Measurements from ENCODE around the gene IL23R.
"Not testable (repeated sequence)": the region's sequence is repeated elsewhere in the genome, so short reads cannot be mapped to it uniquely, and the experiment has no call there.

IL23R gene

DNA sequence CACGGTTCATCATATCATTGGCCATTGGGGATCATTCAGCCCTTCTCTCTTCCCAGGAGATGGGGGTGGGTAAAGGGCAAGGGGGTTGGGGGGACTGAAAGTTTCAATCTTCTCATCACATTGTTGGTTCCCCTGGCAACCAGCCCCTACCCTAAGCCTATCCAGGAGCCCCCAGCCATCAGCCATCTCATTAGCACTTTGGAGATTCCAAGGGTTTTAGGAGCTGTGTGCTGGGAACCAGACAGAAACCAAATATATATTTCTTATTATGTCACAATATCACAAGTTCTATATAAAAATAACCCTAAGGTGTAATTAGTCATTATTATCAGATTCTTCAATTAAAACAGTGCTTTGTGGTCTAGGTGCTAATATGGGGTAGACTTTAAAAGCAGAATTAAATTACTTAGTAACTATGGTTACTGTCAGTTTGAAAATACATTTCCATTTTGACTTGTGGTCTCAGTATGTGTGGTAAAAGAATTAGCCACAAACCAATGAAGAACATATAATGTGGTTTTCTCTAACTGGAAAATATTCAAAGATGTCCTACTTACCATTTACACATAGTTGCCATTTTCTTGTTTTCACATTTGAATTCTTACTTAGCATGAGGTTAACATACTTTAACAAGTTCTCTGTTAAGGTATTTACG lies 28.1 kb downstream of the IL23R start:
- DNase-seq, result no peak

DNA sequence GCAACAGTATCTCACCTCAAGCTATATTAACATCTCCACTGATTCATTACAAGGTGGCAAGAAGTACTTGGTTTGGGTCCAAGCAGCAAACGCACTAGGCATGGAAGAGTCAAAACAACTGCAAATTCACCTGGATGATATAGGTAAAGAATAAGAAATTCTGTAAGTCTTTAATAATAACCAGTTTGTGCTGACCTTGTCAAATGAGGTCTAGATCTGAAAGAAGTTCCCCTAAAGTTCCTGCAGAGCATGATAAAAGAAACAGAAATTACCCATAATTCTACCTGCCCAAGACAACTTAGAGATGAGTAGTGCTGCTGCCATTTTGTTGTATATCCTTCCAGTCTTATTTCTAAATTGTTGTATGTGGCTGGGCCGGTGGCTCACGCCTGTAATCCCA lies 34.5 kb downstream of the IL23R start:
- DNase-seq, result no peak

DNA sequence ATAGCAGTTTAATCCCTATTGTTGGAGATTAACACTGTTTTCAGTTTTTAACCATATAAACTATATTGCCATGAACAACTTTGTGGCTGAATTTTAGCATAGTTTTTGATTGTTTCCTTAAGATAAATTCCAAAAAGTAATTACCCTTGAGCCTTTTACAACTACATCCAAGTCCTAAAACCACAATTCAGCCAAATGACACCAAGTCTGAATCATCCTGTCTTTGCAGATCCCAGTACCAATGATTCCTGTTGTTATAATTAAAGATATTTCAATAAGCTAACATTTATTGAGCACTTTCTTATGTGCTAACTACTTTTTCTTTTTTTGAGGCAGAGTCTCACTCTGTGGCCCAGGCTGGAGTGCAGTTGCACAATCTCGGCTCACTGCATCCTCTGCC lies 35.6 kb downstream of the IL23R start:
- no peak for DNase-seq

DNA sequence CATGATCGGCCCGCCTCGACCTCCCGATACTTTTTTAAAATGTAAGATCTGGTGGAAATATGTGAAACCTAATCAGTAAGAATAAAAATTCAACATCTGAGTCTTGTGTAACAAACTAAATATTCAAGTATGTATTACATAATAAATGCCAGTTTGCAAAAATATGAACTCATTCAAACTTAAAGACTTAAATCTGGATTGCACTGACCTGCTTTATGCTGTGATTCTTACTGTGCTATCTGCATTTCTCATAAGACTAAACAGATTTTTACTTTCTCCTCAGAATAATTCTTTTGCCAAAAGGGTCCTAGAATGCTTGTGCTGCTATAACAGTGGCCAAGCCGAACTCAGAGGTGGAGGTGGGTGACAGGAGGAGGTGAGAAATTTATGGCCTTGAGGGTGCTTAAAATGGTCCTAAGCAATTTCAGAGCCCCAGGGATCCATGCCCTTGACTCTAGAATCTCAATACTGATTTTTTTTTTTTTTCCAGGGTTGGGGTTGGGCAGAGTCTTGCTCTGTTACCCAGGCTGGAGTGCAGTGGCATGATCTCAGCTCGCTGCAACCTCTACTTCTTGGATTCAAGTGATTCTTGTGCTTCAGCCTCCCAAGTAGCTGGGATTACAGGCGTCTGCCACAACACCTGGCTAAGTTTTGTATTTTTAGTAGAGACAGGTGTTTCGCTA lies 38.2 kb downstream of the IL23R start:
- DNase-seq, result no peak

DNA sequence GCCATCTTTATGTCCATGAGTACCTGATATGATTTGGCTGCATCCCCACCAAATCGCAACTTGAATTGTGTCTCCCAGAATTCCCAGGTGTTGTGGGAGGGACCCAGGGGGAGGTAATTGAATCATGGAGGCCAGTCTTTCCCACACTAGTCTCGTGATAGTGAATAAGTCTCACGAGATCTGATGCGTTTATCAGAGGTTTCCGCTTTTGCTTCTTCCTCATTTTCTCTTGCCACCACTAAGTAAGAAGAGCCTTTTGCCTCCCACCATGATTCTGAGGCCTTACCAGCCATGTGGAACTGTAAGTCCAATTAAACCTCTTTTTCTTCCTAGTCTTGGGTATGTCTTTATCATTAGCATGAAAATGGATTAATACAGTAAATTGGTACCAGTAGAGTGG lies 41.1 kb downstream of the IL23R start:
- DNase-seq, result not testable (repeated sequence)

DNA sequence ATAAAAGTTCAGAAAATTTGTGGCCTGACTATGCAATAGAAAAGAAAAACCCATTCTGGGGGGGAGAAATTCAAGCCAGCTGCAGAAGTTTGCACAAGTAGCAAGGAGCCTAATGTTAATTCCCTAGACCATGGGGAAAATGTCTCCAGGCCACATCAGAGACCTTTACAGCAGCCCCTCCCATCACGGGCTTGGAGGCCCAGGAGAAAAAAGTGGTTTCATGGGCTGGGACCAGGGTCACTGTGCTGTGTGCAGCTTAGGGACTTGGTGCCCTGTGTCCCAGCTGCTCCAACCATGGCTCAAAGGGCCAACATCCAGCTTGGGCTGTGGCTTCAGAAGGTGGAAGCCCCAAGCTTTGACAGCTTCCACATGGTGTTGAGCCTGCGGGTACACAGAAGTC lies 42.0 kb downstream of the IL23R start:
- no peak for DNase-seq

DNA sequence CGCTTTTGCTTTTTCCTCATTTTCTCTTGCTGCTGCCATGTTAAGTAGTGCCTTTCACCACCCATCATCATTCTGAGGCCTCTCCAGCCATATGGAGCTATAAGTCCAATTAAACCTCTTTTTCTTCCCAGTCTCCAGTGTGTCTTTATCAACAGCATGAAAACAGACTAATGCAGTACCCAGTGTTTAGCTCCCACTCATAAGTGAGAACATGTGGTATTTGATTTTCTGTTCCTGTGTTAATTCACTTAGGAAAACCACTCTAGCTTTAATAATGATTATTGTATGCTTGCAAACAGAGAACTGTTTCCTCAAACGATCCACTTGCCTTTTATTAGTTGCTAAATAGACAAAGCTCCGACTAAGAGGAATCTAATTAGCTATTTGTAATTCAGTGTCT lies 43.3 kb downstream of the IL23R start:
- no peak for DNase-seq

DNA sequence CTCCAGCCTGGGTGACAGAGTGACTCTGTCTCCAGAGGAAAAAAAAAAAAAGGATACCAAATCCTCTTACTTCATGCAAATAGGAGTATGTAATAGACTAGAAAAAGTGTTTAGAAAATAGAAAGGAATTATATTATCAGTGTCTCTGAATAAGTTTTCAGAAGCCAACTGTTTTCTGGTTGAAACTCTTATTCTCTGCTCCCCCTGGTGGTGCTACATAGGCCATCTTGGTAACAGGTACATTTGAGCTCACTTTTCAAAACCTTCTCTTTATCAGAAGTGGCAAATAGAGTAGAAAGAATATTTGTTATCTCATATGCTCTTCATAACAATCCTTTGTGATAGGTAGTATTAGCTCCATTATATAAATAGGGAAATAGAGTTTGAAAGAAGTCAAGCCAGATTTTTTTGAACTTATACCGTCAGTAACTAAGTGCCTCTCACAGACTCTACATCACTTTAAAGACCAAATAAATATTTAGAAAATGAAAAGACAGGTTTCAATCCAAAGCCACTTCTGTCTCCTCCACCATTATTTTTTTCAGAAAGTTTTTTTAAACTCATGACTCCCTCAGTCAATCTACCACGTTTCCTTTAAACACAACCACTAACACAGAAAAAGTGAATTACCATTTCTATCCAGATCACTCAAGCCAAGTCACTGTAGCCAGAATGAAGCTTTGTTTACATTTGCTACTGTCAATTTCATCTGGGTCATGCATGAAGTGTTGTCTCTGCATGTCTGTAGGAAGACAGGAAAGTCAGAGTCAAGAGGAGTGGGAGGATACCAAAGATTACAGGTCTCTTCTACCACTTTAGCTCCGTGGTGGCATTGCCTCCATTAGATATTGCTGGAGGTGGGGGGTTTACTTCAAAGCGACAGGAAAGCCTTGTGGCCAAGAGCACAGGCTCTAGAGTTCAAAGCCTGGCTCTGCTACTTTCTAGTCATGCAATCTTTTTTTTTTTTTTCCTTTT lies 45.6 kb downstream of the IL23R start:
- DNase-seq, result no peak

DNA sequence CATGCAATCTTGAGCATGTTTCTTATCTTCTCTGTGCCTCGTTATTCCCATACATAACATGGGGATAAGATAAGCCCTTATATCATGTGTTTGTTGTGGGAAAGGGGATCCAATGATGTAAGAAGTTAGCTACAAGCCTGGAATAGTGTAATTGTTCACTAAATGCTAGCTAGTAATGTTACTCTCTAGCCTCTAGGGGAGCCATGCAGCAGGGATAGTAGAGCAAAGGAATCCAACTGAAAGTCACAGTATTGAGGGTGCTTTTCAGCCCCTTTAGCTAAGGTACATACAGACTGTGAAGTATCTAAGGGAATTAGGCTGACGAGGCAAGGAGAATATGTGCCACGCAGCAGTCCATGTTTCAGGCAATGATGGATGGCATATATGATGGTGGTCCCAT lies 46.9 kb downstream of the IL23R start:
- DNase-seq, result no peak

DNA sequence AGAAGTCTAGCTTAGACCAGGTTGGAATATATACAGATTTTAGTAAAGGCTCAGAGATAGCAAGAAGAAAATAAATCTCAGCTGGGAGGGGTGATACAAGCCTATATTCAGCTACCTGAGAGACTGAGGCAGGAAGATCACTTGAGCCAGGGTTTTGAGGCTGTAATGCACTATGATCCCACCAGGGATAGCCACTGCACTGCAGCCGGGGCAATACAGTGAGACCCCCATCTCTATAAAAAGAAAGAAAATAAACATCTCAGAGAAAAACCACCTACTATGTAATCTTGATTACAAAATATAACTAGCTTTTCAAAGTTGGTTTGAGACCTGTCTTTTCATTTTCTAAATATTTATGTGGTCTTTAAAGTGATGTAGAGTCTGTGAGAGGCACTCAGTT lies 47.7 kb downstream of the IL23R start:
- DNase-seq, result no peak

DNA sequence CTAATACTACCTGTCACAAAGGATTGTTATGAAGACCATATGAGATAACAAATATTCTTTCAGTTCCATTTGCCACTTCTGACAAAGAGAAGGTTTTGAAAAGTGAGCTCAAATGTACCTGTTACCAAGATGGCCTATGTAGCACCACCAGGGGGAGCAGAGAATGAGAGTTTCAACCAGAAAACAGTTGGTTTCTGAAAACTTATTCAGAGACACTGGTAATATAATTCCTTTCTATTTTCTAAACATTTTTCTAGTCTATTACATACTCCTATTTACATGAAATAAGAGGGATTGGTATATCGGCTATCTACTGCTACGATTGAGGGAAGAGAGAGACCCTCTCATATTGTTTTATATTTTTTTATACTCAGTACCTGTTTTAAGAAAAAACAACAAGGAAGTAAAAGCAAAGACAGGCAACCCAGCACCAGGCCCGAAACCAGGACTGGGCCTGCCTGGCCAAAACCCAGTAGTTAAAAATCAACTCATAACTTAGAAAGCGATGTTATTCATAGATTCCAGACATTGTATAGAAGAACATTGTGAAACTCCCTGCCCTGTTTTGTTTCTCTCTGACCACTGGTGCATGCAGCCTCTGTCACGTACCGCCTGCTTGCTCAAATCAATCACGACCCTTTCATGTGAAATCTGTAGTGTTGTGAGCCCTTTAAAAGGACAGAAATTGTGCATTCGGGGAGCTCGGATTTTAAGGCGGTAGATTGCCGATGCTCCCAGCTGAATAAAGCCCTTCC lies 48.3 kb downstream of the IL23R start:
- DNase-seq, result no peak

DNA sequence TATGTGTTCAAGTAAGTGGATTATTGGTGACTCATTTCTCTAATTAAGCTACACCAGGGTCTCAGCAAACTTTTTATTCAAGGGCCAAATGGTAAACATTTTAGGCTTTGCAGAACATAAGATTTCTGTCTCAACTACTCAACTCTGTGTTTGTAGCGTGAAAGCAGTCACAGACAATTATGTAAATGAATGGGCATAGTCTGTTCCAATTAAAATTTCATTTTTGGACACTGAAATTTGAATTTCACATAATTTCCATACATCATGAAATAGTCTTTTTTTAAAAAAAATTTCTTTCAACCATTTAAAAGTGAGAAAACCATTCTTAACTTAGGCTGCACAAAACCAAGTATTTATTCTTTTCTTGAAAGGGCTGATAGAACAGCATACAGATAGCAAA lies 50.1 kb downstream of the IL23R start:
- DNase-seq, result no peak

DNA sequence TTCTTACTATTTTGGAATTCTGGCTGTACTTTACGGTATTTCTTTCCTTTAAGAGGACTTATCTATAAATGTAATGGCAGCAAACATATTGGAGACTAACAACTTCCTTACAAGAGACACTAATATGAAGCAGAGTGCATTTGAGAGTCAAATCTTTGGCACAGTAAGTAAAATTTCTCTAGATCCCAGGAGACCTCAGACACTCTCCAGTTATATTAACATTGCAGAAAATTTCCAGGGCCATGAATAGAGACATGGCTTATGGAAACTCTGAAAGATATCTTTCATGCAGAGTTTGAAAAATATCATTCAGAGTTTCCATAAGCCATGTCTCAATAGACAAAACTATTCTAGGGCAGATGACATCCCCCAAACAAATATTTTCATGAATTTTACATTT lies 51.2 kb downstream of the IL23R start:
- no peak for DNase-seq

DNA sequence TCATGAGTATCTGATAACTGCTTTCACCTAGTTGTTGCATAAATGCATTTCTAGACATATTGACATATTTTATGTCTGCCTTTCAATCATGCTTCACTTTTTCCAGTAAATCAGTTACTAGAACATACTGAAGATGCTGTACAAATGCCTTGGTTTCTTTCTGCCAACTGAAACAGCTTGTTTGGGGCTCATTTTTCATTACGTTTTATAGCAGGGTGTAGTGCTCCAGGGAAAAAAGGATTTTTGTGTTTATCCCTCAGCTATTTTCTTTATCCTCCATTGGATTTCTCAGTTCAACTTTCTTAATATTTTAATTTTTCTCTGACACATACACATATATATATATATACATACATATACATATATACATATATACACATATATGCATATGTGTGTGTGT lies 51.7 kb downstream of the IL23R start:
- DNase-seq, result no peak

DNA sequence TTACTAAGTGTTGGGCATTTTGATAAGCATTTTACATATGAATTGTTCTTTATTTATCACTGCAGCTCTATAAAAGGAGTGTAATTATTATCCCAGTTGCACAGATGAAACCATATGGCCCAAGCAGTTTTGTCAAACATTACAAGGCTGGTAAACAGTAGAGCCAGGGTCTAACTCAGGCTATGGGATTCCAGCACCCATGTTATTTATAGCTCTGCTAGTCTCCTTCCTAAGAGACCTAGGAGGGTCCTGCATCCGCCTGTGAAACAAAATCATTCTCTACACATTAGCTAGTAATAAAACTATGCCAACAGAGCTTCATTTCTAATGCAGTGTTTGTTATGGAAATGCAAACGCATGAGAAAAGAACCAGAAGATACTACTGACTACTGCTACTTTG lies 58.6 kb downstream of the IL23R start:
- DNase-seq, result no peak

DNA sequence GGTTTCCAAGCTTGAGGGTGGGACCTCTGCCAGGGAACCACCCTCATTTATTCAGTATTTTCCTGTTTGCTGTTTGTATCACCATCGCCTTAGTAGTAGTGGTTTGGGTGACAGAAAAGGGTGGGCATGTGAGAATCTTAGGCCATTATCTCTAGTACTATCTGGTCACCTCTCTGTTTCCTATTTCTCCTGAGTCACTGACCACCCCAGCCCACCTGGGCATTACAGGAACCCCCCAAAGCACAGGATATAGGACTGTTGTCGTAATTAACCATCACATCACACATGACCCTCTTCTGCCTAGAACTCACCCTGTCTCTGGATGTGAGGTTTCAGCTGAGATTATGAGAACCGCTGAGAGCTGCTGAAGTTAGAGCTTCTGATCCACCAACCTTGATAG lies 60.4 kb downstream of the IL23R start:
- no peak for DNase-seq

DNA sequence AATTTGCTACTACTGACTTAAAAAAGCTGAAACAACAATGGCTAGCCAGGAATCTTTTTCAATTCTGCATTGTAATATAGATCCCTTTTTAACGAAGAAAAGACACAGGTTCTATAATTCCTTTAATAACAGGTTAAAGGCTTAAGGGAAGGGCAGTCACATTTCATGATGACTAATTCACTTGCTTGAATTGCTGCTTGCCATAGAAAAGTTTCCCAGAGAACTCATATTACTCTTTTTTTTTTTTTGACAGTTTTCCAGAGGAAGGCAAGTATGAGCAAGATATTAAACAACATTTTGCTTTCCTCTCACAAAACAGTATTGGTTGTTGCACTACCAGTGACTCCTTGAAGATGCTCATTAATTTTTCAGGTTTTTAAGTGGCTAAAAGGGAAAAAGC lies 60.9 kb downstream of the IL23R start:
- no peak for DNase-seq

DNA sequence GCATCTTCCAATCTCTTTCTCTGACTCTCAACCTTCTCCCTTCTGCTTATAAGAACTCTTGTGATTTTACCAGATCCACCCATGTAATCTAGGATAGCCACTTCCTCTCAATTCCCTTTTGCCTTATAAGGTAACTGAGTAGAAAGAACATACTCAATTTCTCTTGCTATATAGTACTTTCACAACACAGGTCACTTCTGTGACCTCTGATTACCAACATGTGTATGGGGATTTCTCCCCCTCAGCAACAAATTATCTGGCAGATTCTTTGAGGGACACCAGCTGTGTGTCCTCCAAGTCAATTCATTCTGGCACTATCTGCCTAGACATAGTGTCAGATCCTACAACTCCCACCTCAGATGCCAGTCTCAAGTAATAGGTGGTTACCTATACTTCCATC lies 62.5 kb downstream of the IL23R start:
- DNase-seq, result no peak

DNA sequence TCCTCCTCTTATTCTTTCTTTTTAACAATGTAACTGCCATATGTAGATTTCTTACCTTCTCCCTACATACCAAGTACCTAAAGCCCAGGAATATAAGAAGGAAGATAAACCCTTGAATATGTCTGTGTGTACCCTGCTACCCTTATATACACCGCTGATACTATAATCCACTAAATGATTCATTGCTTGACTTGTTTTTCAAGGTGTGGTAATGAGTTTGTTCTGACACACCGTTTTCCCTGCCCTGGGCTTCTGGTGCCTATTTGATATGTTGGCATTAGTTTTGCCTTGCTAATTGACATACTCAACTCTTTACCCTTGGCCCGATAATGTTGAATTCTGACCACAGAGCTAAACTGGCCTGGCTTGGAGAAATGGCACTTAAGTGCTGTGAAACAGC lies 64.3 kb downstream of the IL23R start:
- no peak for DNase-seq

DNA sequence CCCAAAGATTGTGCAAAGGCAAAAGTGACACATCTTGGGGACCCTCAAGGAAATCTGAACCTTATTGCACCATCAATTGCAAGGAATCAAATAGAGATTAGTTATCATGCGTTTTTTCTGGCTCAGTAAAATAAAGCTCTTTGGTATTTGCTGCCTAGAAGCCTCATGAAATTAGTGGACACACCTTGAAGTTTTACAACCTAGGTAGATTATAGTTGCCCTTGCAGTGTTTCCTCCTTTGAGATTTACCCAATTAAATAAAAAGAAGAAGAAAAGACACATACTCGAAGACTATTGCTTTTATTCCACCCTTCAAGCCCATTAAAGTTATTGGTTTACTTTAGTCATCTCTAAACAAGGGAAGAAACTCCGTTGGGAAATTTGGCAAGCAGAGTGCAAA lies 70.0 kb downstream of the IL23R start:
- no peak for DNase-seq

DNA sequence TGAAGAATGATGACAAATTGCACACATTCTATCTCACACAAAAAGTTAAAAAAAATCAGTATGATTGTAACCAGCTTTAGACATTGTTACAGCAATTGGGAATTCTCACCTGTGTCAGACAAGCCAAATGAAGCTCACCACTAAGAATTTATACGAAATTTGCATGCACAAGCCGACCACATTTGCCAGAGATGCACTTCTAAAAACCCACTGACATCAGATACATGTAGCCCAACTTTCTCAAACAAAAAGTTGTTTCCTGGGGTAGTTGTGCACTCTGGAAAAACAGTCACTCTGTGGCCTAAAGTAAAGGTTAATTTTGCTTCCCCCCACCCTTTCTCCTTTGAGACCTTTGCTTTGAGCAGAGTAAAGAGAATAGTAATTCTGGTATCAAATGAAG lies 73.5 kb downstream of the IL23R start:
- DNase-seq, result no peak

DNA sequence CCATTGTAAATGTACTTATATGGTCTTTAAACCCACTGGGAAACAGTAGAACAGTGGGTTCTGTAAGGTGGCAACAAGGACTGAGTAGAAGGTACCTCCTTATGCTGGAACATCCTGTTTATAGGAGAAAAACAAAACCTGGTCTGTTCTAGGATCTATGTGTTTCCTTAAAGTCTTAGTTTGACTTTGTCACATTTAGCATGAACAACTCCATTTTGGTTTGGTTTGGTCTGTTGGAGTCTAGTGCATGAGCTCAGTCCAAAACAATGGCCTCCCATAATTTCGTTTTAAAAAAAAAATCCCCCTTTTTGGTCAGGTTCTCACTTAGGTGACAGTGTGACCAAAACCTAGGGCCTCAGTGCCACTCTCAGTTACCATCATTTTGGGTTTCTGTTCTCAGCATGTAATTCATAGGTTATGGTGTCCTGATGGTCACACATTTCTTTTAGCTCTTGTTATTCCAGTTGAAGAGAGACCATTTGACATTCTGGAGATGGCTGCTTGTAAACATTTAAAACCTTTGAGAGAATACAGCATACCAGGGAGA lies 75.0 kb downstream of the IL23R start:
- no peak for DNase-seq

DNA sequence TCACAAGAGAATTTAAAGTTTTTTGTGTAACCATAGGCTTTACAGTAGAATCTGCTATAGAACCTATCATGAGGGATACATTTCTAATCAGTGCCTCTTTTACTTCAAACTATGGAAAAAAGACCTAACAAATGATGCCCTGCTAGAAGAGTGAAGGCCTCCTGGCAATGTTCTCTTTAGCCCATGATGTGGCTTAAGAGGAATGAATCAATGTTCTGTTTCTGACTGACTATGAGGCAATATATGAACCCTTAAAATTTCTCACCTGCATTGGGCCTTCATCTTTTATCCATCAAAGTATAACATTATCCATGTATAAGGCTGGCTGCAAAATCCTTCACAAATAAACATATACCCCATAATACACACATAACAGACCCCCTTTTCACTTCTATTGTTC lies 75.8 kb downstream of the IL23R start:
- no peak for DNase-seq

All from activated CD4-positive, CD25-positive, alpha-beta regulatory T cell treated with anti-CD3 and anti-CD28 coated beads, Interleukin-2, amount 50 U/mL, for 72 hours (primary cell).